ENCODE measurements around the gene MUC4. TPM values are rescaled to one million over a fixed set of nuclear protein-coding genes. Genes with fewer than 3 reads are reported as not detected.

MUC4 gene, protein sequence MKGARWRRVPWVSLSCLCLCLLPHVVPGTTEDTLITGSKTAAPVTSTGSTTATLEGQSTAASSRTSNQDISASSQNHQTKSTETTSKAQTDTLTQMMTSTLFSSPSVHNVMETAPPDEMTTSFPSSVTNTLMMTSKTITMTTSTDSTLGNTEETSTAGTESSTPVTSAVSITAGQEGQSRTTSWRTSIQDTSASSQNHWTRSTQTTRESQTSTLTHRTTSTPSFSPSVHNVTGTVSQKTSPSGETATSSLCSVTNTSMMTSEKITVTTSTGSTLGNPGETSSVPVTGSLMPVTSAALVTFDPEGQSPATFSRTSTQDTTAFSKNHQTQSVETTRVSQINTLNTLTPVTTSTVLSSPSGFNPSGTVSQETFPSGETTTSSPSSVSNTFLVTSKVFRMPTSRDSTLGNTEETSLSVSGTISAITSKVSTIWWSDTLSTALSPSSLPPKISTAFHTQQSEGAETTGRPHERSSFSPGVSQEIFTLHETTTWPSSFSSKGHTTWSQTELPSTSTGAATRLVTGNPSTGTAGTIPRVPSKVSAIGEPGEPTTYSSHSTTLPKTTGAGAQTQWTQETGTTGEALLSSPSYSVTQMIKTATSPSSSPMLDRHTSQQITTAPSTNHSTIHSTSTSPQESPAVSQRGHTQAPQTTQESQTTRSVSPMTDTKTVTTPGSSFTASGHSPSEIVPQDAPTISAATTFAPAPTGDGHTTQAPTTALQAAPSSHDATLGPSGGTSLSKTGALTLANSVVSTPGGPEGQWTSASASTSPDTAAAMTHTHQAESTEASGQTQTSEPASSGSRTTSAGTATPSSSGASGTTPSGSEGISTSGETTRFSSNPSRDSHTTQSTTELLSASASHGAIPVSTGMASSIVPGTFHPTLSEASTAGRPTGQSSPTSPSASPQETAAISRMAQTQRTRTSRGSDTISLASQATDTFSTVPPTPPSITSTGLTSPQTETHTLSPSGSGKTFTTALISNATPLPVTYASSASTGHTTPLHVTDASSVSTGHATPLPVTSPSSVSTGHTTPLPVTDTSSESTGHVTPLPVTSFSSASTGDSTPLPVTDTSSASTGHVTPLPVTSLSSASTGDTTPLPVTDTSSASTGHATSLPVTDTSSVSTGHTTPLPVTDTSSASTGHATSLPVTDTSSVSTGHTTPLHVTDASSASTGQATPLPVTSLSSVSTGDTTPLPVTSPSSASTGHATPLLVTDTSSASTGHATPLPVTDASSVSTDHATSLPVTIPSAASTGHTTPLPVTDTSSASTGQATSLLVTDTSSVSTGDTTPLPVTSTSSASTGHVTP (N-terminal part only)
- polyA plus RNA-seq, result 0.15 TPM in 1 of 2 replicates, not detected in the other

GRCh38 chr3:195811756-195812155, at the start of gene MUC4:
MUC4 (minus strand) TSS chr3:195811929; CDS start chr3:195811817, 112 bp downstream.

DNA sequence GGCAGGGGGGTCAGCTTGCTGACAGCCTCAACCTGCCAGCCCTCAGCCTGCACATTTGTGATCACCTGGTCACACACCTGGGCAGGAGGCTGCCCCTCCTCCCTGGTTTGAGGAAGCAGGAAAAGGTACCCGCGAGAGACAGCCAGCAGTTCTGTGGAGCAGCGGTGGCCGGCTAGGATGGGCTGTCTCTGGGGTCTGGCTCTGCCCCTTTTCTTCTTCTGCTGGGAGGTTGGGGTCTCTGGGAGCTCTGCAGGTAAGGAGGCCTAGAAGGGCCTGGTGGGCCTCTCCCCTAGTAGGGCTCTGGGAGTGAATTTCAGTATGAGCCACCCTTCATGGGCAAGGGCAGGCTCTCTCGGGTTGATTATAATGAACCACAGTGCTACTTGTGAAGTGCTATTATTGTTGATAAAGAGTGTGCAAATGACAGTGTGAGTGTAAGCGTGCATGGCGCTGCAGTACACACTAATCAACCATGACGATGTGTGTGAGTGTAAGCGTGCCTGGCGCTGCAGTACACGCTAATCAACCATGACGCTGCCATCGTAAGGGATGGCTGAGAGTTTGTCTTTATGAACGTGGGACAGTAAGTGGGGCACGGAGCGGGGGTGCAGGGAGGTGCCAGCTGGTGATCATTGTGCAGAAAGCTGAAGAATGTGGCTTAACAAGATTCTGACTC, 90.8 kb downstream of the MUC4 start, which contains the start of gene MUC20:
TSS of gene MUC20 (plus strand) at position 148 of the 676 bp plus-strand sequence. CDS start at position 178, 30 bp downstream.

Other genes starting within 250 kb of the MUC4 start
- 23.4 and 38.2 TPM in 2 replicates for gene APOD, start 228.0 kb downstream of the MUC4 start, polyA plus RNA-seq
- 2.7 and 3.4 TPM in 2 replicates for gene MUC20, start 91.0 kb downstream of the MUC4 start, polyA plus RNA-seq
- gene TNK2, start 96.6 kb upstream of the MUC4 start, polyA plus RNA-seq, result 0.87 and 1.3 TPM in 2 replicates